ENCODE data around the gene NEU4. TPM values are rescaled to one million over a fixed set of nuclear protein-coding genes. Genes with fewer than 3 reads are reported as not detected.
"Not testable (repeated sequence)": the region's sequence is repeated elsewhere in the genome, so short reads cannot be mapped to it uniquely, and the experiment has no call there.

Gene NEU4
- total RNA-seq, 1 donor from 2014 or later, result 0.31 TPM

DNA sequence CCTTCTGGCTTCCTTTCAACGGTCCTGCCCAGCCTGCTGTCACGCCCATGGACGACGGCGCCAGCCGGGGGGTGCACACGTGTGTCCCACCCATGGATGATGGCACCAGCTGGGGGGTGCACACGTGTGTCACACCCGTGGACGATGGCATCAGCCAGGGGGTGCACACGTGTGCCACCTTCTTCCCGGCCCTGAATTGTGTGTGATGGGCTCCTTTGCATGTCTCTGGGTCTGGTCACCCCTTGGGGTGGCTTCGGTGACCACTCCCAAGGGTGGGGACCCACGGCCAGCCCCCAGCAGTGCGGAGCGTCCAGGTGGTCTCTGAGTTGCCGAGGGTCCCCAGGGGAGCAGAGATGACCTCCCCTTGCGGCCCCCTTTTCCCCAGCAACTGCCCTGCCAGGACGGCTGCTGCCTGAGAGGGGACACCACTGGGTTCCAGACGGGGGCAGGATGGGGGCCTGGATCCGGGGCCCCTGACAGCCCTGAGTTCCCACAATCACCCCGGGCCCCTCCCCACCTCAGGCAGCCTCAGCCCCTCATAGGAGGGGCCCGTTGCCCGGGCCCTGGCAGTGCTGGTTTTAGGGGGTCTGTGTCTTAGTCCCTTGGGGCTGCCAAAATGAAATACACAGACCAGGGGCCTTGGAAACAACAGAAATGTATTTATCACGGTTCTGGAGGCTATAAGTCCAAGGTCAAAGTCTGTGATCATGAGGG, 9.4 kb downstream of the NEU4 start:
- H3K27me3 Mint-ChIP-seq, result peaks cover 9% of the 10 kb centered on the region
- no peak overlapping the region for H3K4me3 Mint-ChIP-seq
- ATAC-seq (ENCODE audit: low read depth), result no peak
- no peaks in the 10 kb centered on the region for H3K9me3 Mint-ChIP-seq
- H3K36me3 Mint-ChIP-seq (ENCODE audit: low read depth), result no peaks in the 10 kb centered on the region
- intact Hi-C loops (cut with micrococcal nuclease), result no loop called here
- TF ChIP-seq, protein P1, sequence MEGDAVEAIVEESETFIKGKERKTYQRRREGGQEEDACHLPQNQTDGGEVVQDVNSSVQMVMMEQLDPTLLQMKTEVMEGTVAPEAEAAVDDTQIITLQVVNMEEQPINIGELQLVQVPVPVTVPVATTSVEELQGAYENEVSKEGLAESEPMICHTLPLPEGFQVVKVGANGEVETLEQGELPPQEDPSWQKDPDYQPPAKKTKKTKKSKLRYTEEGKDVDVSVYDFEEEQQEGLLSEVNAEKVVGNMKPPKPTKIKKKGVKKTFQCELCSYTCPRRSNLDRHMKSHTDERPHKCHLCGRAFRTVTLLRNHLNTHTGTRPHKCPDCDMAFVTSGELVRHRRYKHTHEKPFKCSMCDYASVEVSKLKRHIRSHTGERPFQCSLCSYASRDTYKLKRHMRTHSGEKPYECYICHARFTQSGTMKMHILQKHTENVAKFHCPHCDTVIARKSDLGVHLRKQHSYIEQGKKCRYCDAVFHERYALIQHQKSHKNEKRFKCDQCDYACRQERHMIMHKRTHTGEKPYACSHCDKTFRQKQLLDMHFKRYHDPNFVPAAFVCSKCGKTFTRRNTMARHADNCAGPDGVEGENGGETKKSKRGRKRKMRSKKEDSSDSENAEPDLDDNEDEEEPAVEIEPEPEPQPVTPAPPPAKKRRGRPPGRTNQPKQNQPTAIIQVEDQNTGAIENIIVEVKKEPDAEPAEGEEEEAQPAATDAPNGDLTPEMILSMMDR (IDR thresholded peaks at IDR 0.05), result no peak
- POLR2A ChIA-PET, result no interaction called here
- no peak for DNase-seq
- CTCF ChIA-PET, result no interaction called here
- peaks cover 16% of the 10 kb centered on the region for H3K4me1 Mint-ChIP-seq
- no peak overlapping the region for H3K27ac Mint-ChIP-seq

- intact Hi-C loops (cut with micrococcal nuclease), result no loop called here
- Mint-ChIP-seq H3K36me3 (ENCODE audit: low read depth) (no peaks in the 10 kb centered on the region), H3K27me3 (peaks cover 9% of the 10 kb centered on the region), H3K4me3 (no peak overlapping the region), H3K4me1 (peaks cover 15% of the 10 kb centered on the region), H3K9me3 (no peaks in the 10 kb centered on the region), H3K27ac (no peak overlapping the region)
- ChIA-PET POLR2A (no interaction called here), CTCF (no interaction called here)
- TF ChIP-seq, protein P1 (IDR thresholded peaks at IDR 0.05), result no peak
- ATAC-seq (ENCODE audit: low read depth) (no peak), DNase-seq (no peak)
Measured at GRCh38 chr2:241818943-241819270, 9.9 kb downstream of the NEU4 start.

GRCh38 chr2:241819947-241820624, 11.1 kb downstream of the NEU4 start:
- H3K27ac Mint-ChIP-seq; ATAC-seq (ENCODE audit: low read depth); H3K27me3 Mint-ChIP-seq; intact Hi-C loops (cut with micrococcal nuclease); DNase-seq; CTCF ChIA-PET; POLR2A ChIA-PET; H3K36me3 Mint-ChIP-seq (ENCODE audit: low read depth); H3K9me3 Mint-ChIP-seq; H3K4me3 Mint-ChIP-seq: not testable (repeated sequence)
- H3K4me1 Mint-ChIP-seq, result peaks cover 11% of the 10 kb centered on the region

DNA sequence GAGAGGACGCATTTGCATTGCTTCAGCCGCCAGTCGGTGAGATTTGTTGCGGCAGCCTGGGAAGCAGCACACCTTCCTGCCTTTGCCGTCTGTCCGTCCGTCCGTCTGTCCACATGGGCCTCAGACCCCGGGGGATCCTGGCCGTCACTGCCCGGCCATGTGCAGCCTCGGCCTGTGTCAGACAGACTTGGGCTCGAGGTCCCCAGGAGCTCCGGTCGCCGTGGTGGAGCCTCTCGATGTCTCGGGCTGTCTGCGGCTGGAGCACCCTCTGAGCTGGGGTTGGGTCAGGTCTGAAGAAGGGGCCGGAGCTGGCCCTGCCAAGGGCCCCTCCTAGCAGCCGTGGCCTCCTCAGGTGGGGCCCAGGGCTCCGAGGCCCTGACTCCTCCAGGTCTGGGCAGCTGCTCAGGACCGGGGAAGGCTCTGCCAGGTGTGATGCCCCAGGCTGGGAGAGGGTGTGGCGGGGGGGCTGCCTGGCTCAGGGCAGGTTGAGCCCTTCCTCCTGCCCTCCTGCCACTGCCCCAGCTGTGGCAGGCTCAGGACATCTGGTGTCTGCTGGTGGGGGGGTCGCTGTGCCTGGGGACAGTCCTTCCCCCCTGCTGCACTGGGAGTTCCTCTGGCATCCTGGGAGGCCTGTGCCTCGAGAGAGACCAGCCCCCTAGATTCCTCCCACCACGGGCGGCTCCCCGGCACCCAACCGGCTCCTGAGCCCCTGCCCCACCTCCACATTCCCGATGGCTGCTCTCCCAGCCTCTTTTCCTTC, 11.8 kb downstream of the NEU4 start:
- TF ChIP-seq, protein P1 (IDR thresholded peaks at IDR 0.05), result no peak
- H3K4me3 Mint-ChIP-seq, result no peak overlapping the region
- DNase-seq (no peak), ATAC-seq (ENCODE audit: low read depth) (no peak)
- H3K36me3 Mint-ChIP-seq (ENCODE audit: low read depth), result no peaks in the 10 kb centered on the region
- peaks cover 12% of the 10 kb centered on the region for H3K27me3 Mint-ChIP-seq
- H3K27ac Mint-ChIP-seq, result no peak overlapping the region
- no peaks in the 10 kb centered on the region for H3K9me3 Mint-ChIP-seq
- ChIA-PET CTCF (no interaction called here), POLR2A (no interaction called here)
- intact Hi-C loops (cut with micrococcal nuclease), result no loop called here
- peaks cover 9% of the 10 kb centered on the region for H3K4me1 Mint-ChIP-seq

DNA sequence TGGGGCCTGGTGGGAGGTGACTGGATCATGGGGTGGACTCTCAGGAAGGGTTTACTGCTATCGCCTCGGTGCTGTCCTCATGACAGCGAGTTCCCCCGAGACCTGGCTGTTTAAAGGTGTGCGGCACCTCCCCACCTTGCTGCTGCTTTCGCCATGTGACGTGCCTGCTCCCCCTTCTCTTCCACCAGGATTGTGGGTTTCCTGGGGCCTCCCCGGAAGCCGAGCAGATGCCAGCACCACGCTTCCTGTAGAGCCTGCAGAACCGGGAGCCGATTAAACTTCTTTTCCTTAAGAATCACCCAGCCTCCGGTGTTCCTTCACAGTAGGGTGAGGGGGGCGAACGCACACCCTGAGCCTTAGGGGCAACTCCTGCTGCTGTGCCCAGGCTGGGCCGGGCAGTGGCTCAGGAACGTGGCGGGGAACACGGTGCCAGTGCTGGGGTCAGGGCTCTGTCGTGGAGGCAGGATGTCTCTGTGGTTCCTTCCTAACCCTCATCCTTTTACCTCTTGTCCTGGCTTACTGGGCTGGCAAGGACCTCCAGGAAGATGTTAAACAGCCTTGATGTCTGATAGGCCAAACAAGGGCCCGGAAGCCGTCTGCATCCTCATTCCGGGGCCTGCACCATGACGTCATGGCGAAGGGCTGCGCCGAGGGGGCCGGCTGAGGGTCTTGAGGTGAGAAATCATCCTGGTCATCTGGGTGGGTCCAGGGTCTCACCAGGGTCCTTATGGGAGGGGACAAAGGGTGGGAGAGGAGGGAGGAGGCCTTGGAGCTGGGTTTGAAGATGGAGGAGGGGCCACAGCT, 12.7 kb downstream of the NEU4 start:
- DNase-seq, result no peak
- Mint-ChIP-seq H3K27me3 (peaks cover 13% of the 10 kb centered on the region), H3K9me3 (no peaks in the 10 kb centered on the region), H3K4me3 (no peak overlapping the region), H3K4me1 (peaks cover 9% of the 10 kb centered on the region), H3K36me3 (ENCODE audit: low read depth) (no peaks in the 10 kb centered on the region), H3K27ac (no peak overlapping the region)
- TF ChIP-seq, protein P1 (IDR thresholded peaks at IDR 0.05), result no peak
- intact Hi-C loops (cut with micrococcal nuclease), result no loop called here
- no peak for ATAC-seq (ENCODE audit: low read depth)
- ChIA-PET CTCF (no interaction called here), POLR2A (no interaction called here)
